ENCODE results near the gene OR11H7.
"Not testable (repeated sequence)": the region's sequence is repeated elsewhere in the genome, so short reads cannot be mapped to it uniquely, and the experiment has no call there.

OR11H7 gene

GRCh38 chr14:20228681-20229080, at the start of gene OR11H7:
OR11H7 (plus strand) TSS chr14:20228981.
- DNase-seq, result no peak

GRCh38 chr14:20179218-20179617, 49.6 kb upstream of the OR11H7 start:
- no peak for DNase-seq

GRCh38 chr14:20179880-20180279, 48.9 kb upstream of the OR11H7 start:
- DNase-seq, result no peak

- DNase-seq, result no peak
Measured at GRCh38 chr14:20180486-20180885, 48.3 kb upstream of the OR11H7 start.

- no peak for DNase-seq
Measured at GRCh38 chr14:20184181-20184580, 44.6 kb upstream of the OR11H7 start.

DNA sequence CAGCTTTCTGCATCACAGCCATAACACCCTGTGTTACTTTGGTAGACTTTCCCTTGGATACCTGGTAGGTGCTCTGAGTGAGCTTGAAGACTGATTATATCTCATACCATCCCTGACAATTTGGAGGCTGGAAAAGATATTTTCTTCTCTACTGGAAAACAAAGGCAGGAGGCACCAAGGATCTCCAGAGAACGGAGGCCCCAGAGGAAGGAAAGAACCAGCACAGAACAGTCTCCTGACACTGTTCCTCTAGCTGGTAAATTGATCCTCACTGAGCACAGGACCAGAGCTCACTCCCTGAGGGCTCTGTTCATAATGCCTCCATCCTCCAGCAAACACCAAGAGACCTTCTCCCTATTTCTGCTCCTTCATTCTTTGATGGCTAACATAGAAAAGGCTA, 38.2 kb upstream of the OR11H7 start, which contains the start of gene OR11G2:
Gene OR11G2, plus strand, starts transcription at position 301 of the 400 bp plus-strand sequence. CDS start 6,542 bp downstream, outside the sequence.
- no peak for DNase-seq

DNA sequence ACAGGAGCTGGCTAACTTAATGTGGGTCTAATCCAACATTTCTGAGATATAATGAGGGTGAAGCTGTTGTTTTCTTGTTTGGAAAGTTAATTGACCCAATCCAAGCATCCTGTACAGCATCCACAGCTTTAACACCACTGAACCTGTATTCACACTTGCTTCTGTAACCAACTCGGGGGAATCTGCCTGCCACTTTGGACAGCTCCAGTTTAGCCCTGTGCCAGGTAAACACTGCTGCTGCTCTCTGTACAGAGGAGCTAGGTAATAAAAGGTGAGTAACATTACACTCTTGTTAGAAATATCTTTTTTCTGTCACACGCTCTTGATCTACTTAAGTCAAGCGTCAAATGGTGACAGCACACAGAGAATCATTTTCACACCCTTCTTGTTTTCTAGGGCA, 37.4 kb upstream of the OR11H7 start:
- no peak for DNase-seq

GRCh38 chr14:20194101-20194500, 34.7 kb upstream of the OR11H7 start:
- no peak for DNase-seq

DNA sequence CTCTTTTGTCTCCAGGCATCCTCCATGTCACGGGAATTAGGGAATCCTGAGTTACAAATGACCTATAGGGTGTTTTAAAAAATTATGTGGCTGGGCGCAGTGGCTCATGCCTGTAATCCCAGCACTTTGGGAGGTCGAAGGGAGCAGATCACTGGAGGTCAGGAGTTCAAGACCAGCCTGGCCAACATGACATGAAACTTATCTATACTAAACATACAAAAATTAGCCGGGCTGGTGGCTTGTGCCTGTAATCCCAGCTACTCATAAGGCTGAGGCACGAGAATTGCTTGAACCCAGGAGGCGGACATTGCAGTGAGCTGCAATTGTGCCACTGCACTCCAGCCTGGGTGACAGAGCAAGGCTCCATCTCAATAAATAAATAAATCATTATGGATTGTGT, 33.6 kb upstream of the OR11H7 start:
- DNase-seq, result not testable (repeated sequence)

- no peak for DNase-seq
Measured at GRCh38 chr14:20195911-20196310, 32.9 kb upstream of the OR11H7 start.

DNA sequence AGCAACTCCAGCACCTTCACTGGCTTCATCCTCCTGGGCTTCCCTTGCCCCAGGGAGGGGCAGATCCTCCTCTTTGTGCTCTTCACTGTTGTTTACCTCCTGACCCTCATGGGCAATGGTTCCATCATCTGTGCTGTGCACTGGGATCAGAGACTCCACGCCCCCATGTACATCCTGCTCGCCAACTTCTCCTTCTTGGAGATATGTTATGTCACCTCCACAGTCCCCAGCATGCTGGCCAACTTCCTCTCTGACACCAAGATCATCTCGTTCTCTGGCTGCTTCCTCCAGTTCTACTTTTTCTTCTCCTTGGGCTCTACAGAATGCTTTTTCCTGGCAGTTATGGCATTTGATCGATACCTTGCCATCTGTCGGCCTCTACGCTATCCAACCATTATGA, 31.3 kb upstream of the OR11H7 start:
- no peak for DNase-seq

DNA sequence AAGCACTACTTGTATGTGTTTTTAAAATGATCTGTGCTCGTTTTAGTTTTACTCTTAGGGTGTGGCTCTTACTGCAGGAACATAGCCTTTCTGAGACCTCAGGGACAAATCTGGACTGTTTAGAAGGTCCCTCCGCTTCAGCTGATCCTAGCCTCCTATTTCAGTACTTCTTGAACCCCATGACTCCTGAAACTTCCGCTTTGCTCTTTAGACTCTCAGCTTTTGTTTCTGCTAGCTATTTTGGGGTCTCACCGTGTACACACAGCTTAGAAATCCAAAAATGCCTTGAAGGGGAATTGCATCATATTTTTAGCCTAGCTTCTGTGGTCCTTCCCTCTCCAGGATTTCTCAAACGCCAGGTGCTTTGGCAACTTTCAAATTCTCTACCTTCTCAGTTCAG, 29.8 kb upstream of the OR11H7 start:
- no peak for DNase-seq

DNA sequence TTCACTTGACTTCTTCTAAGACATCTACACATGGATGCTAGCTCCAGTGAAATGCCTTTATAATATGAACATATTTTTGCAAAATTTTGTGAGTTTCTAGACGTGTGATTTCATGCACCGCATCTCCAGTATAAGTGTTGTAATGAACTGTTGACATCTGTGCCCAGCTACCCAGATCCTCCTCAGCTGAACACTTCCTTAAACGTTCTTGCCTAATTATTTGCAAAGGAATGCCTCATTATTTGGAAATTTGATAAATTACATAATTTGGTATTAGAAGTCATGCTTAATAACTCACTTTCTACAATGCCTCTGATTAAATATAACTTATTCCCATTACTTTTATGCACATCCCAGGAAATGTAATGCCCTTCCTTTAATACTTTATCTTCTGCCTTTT, 24.1 kb upstream of the OR11H7 start:
- DNase-seq, result no peak

GRCh38 chr14:20209595-20209994, 19.2 kb upstream of the OR11H7 start:
- no peak for DNase-seq

GRCh38 chr14:20212406-20212805, 16.4 kb upstream of the OR11H7 start:
- DNase-seq, result not testable (repeated sequence)

- no peak for DNase-seq
Measured at GRCh38 chr14:20215196-20215595, 13.6 kb upstream of the OR11H7 start.

GRCh38 chr14:20219033-20219432, 9.7 kb upstream of the OR11H7 start:
- DNase-seq, result no peak

- no peak for DNase-seq
Measured at GRCh38 chr14:20223410-20223809, 5.4 kb upstream of the OR11H7 start, which contains the start of gene OR11H6. OR11H6 (plus strand) TSS chr14:20223710; CDS start chr14:20223710, 0 bp downstream.

GRCh38 chr14:20235415-20235814, 6.6 kb downstream of the OR11H7 start:
- DNase-seq, result not testable (repeated sequence)

- DNase-seq, result no peak
Measured at GRCh38 chr14:20247646-20248246, 19.0 kb downstream of the OR11H7 start.

DNA sequence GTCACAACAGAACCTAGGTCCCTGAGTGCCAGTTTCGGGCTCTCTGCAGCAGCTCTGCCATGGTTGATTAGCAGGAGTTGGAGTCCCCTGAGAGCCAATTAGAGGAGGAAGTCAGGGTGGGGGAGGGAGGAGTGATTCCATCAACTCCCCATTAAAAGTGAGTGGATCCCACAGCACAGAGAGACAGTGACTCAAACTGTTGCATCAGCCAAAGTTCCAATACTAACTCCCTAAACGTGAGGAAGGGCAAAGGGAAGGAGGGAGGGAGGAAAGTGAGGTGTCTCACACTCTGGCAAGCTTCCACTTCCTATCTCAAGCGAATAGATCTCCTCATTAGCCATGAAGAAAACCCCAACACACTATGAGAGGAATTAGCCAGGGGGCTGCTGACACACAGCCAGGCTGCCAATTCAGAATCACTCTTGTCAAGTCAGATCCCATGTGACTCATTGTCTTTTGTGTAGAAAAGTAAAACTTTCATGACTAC, 33.9 kb downstream of the OR11H7 start:
- DNase-seq, result no peak

DNA sequence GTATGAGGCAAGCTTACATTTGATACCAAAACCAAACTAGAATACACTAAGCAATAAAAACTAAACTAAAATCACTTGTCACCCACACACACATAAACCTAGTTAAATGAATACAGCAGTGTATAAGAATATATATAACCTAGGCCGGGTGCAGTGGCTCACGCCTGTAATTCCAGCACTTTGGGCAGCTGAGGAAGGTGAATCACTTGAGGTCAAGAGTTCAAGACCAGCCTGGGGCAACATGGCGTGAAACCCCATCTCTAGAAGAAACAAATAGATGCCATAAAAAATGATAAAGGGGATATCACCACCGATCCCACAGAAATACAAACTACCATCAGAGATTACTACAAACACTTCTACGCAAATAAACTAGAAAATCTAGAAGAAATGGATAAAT, 35.6 kb downstream of the OR11H7 start:
- not testable (repeated sequence) for DNase-seq

DNA sequence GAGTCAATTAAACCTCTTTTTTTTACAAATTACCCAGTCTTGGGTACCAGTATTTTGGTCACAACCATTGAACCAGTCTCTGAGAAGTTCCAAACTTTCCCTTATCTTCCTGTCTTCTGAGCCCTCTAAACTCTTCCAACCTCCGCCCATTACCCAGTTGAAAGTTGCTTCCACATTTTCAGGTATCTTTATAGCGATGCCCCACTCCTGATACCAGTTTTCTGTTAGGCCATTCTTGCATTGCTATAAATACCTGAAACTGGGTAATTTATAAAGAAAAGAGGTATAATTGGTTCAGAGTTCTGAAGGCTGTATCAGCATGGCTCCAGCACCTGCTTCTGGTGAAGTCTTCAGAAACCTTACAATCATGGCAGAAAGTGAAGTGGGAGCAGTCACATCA, 45.3 kb downstream of the OR11H7 start:
- no peak for DNase-seq

DNA sequence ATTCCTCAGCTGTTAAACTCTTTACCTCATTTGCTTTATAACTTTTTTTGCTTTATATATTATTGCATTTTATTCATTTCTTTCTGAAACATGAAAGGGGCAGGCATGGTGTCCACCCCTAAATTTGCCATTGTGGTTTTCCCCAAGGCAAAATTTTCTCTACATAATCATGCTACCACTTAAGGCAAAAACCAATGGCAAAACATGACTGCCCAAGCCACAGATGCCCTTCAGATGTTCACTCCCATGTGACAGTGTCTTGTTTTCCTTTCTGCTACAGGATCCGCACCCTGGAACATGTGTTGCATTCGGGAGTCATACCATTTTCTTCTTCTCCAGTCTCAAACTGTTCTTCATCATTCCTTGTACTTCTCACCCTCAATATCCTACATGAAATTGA, 48.6 kb downstream of the OR11H7 start:
- DNase-seq, result no peak

DNA sequence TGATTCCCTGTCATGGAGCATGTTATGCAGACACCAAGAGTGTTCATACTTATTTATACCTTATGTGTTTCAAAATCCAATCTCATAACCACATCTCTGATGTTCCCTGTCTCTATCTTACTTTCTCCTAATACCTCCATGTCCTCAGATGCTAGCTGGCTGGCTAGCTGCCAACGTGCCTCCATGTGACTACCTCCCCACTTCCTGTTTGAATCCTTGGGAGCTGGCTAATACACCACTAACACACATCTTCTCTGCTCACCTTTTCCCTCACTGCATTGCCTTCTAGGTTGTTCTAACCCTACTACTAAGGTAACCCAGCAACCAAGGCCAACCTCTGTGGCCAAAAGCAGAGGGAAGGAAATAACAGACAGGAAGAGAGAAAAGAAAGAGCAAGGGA, 49.6 kb downstream of the OR11H7 start:
- DNase-seq, result no peak
